Neural progenitor cell (in vitro differentiated cells): Measurements from ENCODE around the gene SH2D4B.

Experiments used
- EZH2 ChIP-seq: fragments of 200-600 bp; sonication (generic); IDR thresholded peaks from 2 replicates; pipeline ENCODE4 v1.6.1; 2017; ENCODE audit warnings: antibody characterized with exemption, mild to moderate bottlenecking, moderate library complexity
- EZH2phosphoT487 ChIP-seq: fragments of 200-600 bp; sonication (generic); IDR thresholded peaks from 2 replicates; pipeline ENCODE4 v1.6.1; 2017; ENCODE audit warnings: antibody characterized with exemption
- TF ChIP-seq, protein P1 (sequence below): fragments of 200-600 bp; sonication (generic); IDR thresholded peaks from 2 replicates; pipeline ENCODE4 v1.5.1; 2017; ENCODE audit warnings: antibody characterized with exemption, mild to moderate bottlenecking

DNA sequence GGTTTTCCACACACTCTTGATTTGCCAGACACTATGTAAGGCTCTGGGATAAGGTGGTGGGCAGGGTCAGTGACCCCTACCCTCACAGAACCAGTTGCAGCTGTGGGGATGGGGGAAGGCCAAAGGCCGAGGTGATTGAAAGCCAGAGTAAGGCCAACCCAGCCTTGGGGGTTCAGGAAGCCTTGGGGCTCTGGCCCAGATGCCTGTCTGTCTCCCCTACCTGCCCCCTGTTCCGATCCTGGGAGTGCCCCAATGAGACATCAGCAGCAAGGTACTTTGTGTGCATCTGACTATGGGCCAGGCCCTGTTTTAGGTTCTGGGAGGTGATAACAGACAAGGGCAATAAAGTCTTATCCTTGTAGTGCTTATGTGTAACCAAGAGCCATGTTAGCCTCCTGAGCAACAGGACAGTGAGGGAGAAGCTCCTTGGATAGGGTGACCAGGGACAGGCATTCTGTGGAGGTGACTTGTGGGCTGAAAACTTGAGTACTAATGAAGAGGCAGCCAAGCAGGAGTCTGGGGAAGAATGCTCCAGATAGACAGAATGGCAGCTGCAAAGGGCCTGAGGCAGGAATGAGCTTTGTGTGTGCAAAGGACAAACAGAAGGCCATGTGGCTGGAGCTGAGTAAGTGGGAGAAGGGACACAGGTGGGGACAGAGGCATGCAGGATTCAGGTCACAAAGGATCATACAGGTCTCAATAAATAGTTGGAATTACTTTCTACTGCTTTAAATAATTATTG lies 48.2 kb upstream of the SH2D4B start:
- TF ChIP-seq, protein P1, sequence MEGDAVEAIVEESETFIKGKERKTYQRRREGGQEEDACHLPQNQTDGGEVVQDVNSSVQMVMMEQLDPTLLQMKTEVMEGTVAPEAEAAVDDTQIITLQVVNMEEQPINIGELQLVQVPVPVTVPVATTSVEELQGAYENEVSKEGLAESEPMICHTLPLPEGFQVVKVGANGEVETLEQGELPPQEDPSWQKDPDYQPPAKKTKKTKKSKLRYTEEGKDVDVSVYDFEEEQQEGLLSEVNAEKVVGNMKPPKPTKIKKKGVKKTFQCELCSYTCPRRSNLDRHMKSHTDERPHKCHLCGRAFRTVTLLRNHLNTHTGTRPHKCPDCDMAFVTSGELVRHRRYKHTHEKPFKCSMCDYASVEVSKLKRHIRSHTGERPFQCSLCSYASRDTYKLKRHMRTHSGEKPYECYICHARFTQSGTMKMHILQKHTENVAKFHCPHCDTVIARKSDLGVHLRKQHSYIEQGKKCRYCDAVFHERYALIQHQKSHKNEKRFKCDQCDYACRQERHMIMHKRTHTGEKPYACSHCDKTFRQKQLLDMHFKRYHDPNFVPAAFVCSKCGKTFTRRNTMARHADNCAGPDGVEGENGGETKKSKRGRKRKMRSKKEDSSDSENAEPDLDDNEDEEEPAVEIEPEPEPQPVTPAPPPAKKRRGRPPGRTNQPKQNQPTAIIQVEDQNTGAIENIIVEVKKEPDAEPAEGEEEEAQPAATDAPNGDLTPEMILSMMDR, result no peak
- TF ChIP-seq EZH2 (no peak), EZH2phosphoT487 (no peak)
